ENCODE measurements around the gene FBXO11.

DNA sequence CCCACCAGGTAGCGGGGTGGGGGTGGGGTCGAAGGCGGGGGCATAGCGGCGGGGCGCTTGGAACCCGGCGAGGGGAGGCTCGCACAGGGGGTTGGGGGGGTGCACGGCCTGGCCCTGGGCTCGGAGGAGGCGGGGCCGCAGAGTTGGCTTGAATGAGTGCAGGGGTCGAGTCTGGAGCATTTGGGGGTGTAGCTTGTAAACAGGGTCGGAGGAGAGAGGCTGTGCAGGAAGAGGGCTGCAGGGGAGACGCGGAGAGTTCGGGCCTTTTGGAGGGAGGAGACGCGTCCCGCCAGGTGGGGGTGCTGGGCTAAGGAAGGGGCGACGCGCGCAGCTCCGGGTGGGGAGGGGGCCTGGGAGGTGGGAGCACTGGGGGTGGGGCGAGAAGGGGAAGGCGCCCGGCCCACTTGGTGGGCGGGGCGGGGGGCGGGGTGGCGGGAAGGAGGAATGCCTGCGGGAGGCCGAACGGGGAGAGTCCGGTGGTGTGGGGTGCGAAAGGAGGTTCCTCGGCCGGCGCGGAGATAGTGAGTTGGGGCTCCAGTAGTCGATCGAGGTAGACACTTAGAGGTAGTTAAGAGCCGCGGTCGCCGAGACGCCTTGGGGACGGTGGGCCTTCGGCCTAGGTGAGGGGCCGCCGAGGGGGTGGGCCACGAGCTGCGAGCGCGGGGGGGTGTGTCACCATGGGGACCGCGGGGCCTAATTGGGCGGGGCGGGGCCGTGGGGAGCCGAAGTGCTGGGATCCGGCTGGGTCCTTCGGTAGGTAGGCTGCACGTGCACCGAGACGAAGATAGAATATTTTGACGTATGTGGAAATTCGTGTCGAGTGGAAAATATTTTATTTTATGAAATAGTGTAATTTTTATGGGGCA lies 122.6 kb downstream of the FBXO11 start:
- TF ChIP-seq TAF1 (IDR thresholded peaks at IDR 0.05; ENCODE audit: borderline replicate concordance, low read depth, low read length), result no peak
- TF ChIP-seq, protein P1, sequence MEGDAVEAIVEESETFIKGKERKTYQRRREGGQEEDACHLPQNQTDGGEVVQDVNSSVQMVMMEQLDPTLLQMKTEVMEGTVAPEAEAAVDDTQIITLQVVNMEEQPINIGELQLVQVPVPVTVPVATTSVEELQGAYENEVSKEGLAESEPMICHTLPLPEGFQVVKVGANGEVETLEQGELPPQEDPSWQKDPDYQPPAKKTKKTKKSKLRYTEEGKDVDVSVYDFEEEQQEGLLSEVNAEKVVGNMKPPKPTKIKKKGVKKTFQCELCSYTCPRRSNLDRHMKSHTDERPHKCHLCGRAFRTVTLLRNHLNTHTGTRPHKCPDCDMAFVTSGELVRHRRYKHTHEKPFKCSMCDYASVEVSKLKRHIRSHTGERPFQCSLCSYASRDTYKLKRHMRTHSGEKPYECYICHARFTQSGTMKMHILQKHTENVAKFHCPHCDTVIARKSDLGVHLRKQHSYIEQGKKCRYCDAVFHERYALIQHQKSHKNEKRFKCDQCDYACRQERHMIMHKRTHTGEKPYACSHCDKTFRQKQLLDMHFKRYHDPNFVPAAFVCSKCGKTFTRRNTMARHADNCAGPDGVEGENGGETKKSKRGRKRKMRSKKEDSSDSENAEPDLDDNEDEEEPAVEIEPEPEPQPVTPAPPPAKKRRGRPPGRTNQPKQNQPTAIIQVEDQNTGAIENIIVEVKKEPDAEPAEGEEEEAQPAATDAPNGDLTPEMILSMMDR (IDR thresholded peaks at IDR 0.05), result no peak
- TF ChIP-seq TEAD4 (IDR thresholded peaks at IDR 0.05; ENCODE audit: borderline replicate concordance, insufficient read depth), result no peak
- TF ChIP-seq, protein P2, sequence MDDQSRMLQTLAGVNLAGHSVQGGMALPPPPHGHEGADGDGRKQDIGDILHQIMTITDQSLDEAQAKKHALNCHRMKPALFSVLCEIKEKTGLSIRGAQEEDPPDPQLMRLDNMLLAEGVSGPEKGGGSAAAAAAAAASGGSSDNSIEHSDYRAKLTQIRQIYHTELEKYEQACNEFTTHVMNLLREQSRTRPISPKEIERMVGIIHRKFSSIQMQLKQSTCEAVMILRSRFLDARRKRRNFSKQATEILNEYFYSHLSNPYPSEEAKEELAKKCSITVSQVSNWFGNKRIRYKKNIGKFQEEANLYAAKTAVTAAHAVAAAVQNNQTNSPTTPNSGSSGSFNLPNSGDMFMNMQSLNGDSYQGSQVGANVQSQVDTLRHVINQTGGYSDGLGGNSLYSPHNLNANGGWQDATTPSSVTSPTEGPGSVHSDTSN (IDR thresholded peaks at IDR 0.05), result no peak; the same call in 1 of the 2 replicates

Measured in SK-N-SH (cell line).